ENCODE data around the gene U2AF1. TPM values are rescaled to one million over a fixed set of nuclear protein-coding genes. Genes with fewer than 3 reads are reported as not detected.
A peak's percentile ranks its signal among the peaks of the same experiment; 100 is the strongest.
"Not testable (repeated sequence)": the region's sequence is repeated elsewhere in the genome, so short reads cannot be mapped to it uniquely, and the experiment has no call there.

Gene U2AF1
- total RNA-seq, 4 donors from 2014 or later = 35.6 to 91.9 (median 76.6) TPM

- not testable (repeated sequence) for ATAC-seq (ENCODE audit: low FRiP score); DNase-seq (ENCODE audit: low spot score)
Observed at GRCh38 chr21:43089463-43089862, 17.9 kb downstream of the U2AF1 start.

- not testable (repeated sequence) for ATAC-seq (ENCODE audit: low FRiP score); DNase-seq (ENCODE audit: low spot score)
Observed at GRCh38 chr21:43082587-43083300, 24.6 kb downstream of the U2AF1 start.

- ATAC-seq (ENCODE audit: low FRiP score); DNase-seq (ENCODE audit: low spot score): not testable (repeated sequence)
Observed at GRCh38 chr21:43076643-43077042, 30.7 kb downstream of the U2AF1 start.

GRCh38 chr21:43076023-43076637, 31.2 kb downstream of the U2AF1 start:
- DNase-seq (ENCODE audit: low spot score); ATAC-seq (ENCODE audit: low FRiP score): not testable (repeated sequence)

GRCh38 chr21:43075170-43076022, 32.0 kb downstream of the U2AF1 start, which contains the start of gene CBS:
TSS of gene CBS (minus strand) at chr21:43075835. CDS start at chr21:43072193, 3,642 bp downstream.
- DNase-seq (ENCODE audit: low spot score); ATAC-seq (ENCODE audit: low FRiP score): not testable (repeated sequence)

GRCh38 chr21:43074401-43075169, 32.8 kb downstream of the U2AF1 start:
- ATAC-seq (ENCODE audit: low FRiP score); DNase-seq (ENCODE audit: low spot score): not testable (repeated sequence)

- ATAC-seq (ENCODE audit: low FRiP score); DNase-seq (ENCODE audit: low spot score): not testable (repeated sequence)
Observed at GRCh38 chr21:43072742-43073141, 34.6 kb downstream of the U2AF1 start.

GRCh38 chr21:43069682-43070081, 37.7 kb downstream of the U2AF1 start:
- DNase-seq (ENCODE audit: low spot score); ATAC-seq (ENCODE audit: low FRiP score): not testable (repeated sequence)

GRCh38 chr21:43068065-43068464, 39.3 kb downstream of the U2AF1 start:
- DNase-seq (ENCODE audit: low spot score); ATAC-seq (ENCODE audit: low FRiP score): not testable (repeated sequence)

- ATAC-seq (ENCODE audit: low FRiP score); DNase-seq (ENCODE audit: low spot score): not testable (repeated sequence)
Observed at GRCh38 chr21:43066690-43067089, 40.7 kb downstream of the U2AF1 start.

GRCh38 chr21:43065991-43066390, 41.4 kb downstream of the U2AF1 start:
- not testable (repeated sequence) for DNase-seq (ENCODE audit: low spot score); ATAC-seq (ENCODE audit: low FRiP score)

- not testable (repeated sequence) for DNase-seq (ENCODE audit: low spot score); ATAC-seq (ENCODE audit: low FRiP score)
Observed at GRCh38 chr21:43064265-43064917, 43.0 kb downstream of the U2AF1 start.

GRCh38 chr21:43062955-43063664, 44.3 kb downstream of the U2AF1 start:
- DNase-seq (ENCODE audit: low spot score); ATAC-seq (ENCODE audit: low FRiP score): not testable (repeated sequence)

GRCh38 chr21:43053112-43053511, 54.3 kb downstream of the U2AF1 start:
- ATAC-seq (ENCODE audit: low FRiP score); DNase-seq (ENCODE audit: low spot score): not testable (repeated sequence)

GRCh38 chr21:43045876-43046821, 61.2 kb downstream of the U2AF1 start:
- peak; percentile 50 for ATAC-seq (ENCODE audit: low FRiP score)
- not testable (repeated sequence) for DNase-seq (ENCODE audit: low spot score)

GRCh38 chr21:43045165-43045875, 62.0 kb downstream of the U2AF1 start:
- DNase-seq (ENCODE audit: low spot score) = not testable (repeated sequence)
- ATAC-seq (ENCODE audit: low FRiP score) = peak; percentile 73

Data from omental fat pad (tissue), 4 donors.